Measurements from ENCODE around the gene PBX1. TPM values are rescaled to one million over a fixed set of nuclear protein-coding genes. Genes with fewer than 3 reads are reported as not detected.

Gene PBX1
- total RNA-seq, 6 experiments from 2014 or later = 3.1 to 7.9 (median 6.9) TPM

DNA sequence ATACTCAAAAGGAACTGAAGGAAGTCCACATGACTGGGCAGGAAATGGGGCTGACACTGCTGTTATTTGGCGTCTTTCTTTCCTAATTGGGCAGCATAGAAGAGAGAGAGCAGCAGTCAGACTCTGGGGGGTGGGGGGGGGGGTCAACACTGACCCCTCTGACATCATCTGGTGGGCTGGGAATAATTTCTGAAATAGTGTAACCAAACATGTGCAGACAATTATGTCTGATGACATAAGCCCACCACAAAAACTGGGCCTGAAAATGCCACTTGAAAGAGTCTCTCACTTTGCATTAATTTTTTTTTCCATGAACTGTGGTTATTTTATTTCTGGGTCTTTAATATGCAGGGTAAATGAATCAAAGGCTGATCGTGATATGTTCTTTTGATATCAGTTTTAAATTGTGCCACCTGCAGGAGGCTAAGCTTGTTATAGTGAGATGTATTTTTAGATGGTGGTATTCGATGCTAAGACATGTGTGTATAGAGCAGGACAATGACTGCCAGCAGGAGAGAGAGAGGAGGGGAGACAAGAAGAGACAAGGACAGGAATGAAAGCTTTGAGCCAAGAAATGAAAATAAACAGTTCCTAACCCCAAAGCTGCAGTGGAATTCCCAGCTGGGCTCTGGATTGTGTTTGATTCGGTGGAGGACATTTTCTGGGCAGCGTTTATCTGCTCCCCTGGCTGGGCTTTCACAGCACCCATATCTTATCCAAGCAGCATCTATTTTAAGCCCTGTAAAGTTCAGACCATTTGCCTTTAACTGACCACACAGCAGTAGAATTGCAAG is 264.7 kb downstream of the PBX1 start:
- ATAC-seq (peak in 1 of 4 donors; percentile 14), DNase-seq (no peak)
- TF ChIP-seq, protein P1, sequence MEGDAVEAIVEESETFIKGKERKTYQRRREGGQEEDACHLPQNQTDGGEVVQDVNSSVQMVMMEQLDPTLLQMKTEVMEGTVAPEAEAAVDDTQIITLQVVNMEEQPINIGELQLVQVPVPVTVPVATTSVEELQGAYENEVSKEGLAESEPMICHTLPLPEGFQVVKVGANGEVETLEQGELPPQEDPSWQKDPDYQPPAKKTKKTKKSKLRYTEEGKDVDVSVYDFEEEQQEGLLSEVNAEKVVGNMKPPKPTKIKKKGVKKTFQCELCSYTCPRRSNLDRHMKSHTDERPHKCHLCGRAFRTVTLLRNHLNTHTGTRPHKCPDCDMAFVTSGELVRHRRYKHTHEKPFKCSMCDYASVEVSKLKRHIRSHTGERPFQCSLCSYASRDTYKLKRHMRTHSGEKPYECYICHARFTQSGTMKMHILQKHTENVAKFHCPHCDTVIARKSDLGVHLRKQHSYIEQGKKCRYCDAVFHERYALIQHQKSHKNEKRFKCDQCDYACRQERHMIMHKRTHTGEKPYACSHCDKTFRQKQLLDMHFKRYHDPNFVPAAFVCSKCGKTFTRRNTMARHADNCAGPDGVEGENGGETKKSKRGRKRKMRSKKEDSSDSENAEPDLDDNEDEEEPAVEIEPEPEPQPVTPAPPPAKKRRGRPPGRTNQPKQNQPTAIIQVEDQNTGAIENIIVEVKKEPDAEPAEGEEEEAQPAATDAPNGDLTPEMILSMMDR (IDR thresholded peaks at IDR 0.05) = no peak
- TF ChIP-seq POLR2A (IDR thresholded peaks at IDR 0.05) = no peak
- Histone ChIP-seq H3K27me3 (no peaks in the 10 kb centered on the region), H3K4me3 (no peak overlapping the region), H3K36me3 (no peaks in the 10 kb centered on the region), H3K27ac (no peak overlapping the region), H3K9me3 (no peaks in the 10 kb centered on the region), H3K4me1 (no peaks in the 10 kb centered on the region)
- intact Hi-C loops (cut with DNase I) = no loop called here
- 51% methylated on average over 5 of the region's 5 CpGs for WGBS (ENCODE audit: insufficient coverage, low coverage, low lambda C conversion rate, missing lambda C conversion rate)

DNA sequence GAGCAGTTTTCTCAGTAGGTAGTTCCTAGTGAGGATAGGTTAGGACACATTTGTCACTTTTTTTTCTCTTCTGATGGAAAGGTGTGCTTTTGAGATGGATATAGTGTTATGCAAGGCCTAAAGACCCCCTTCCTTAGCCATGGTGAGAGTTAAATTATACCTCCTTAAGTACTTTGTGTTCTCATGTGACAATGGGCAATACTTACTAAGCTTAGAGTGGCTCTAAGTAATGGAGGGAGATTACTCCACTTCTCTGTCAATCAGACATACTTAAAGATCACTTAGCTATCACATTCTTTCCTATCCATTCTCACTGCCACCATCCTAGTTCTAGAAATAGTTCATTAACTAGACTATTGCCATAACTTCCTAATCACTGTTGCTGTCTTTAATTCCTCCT is 265.6 kb downstream of the PBX1 start:
- no peak overlapping the region for H3K4me3 ChIP-seq
- no peaks in the 10 kb centered on the region for H3K36me3 ChIP-seq
- no peaks in the 10 kb centered on the region for H3K4me1 ChIP-seq
- H3K27me3 ChIP-seq = no peaks in the 10 kb centered on the region
- TF ChIP-seq, protein P1 (IDR thresholded peaks at IDR 0.05) = no peak
- no peak for DNase-seq
- intact Hi-C loops (cut with DNase I) = no loop called here
- H3K27ac ChIP-seq = no peak overlapping the region
- ATAC-seq = no peak
- H3K9me3 ChIP-seq = no peaks in the 10 kb centered on the region

DNA sequence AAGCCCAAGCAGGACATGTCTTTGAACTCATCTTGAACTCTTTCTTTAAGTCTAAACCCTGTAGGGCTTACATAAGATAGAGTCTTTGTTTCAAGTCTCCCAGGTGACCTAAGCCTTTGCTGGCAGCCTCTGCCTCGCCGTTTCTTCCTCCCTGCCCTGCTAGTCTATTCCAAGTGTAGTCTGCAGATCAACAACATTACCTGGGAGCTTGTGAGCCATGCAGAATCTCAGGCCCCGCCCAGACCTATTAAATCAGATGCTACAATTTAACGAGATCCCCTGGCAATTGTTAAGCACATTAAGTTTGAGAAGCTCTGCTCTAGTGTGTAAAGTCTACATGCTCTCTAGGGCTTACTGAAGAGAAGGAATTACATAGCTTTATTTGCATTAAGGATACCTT is 271.6 kb downstream of the PBX1 start:
- intact Hi-C loops (cut with DNase I) = loop anchor here in 1 of 2 donors (10.0 kb wide), 1 partner anchor 64 kb away; no protein-coding TSS in a partner anchor
- H3K27me3 ChIP-seq = no peaks in the 10 kb centered on the region
- no peak for TF ChIP-seq POLR2A (IDR thresholded peaks at IDR 0.05)
- TF ChIP-seq, protein P1 (IDR thresholded peaks at IDR 0.05) = no peak
- no peak for DNase-seq
- no peak overlapping the region for H3K27ac ChIP-seq
- H3K4me3 ChIP-seq = no peak overlapping the region
- no peaks in the 10 kb centered on the region for H3K36me3 ChIP-seq
- no peak for ATAC-seq
- WGBS (ENCODE audit: insufficient coverage, low coverage, low lambda C conversion rate, missing lambda C conversion rate) = 64% methylated on average over 4 of the region's 4 CpGs
- H3K4me1 ChIP-seq = no peaks in the 10 kb centered on the region
- no peaks in the 10 kb centered on the region for H3K9me3 ChIP-seq

DNA sequence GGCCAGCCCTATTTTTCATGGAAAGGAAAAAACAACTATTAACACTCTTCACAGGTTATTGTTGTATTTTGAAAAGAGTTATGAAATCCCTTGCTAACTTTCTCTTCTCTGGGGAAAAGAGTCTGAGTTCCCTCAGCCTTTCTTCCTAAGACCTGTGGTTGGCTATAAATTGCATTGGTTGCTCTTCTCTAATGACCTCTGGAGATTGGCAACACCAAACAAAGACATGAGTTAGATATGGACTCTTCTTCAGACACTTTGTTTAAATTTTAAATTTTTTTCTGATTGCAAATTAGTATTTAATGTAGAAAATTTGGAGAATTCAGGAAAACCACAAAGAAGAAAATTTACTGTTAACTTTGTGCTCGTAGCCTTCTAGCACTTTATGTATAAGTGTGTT is 275.7 kb downstream of the PBX1 start:
- Histone ChIP-seq H3K27me3 (no peaks in the 10 kb centered on the region), H3K4me1 (no peaks in the 10 kb centered on the region), H3K36me3 (no peaks in the 10 kb centered on the region), H3K4me3 (no peak overlapping the region), H3K9me3 (no peaks in the 10 kb centered on the region), H3K27ac (no peak overlapping the region)
- 0% methylated on average over 1 of the region's 1 CpG for WGBS (ENCODE audit: insufficient coverage, low coverage, low lambda C conversion rate, missing lambda C conversion rate)
- no peak for ATAC-seq
- intact Hi-C loops (cut with DNase I) = loop anchor here in 1 of 2 donors (10.0 kb wide), 1 partner anchor 60 kb away; no protein-coding TSS in a partner anchor
- DNase-seq = no peak
- TF ChIP-seq, protein P1 (IDR thresholded peaks at IDR 0.05) = no peak
- no peak for TF ChIP-seq POLR2A (IDR thresholded peaks at IDR 0.05)

Measured in right lobe of liver (tissue), 6 donors.